Stimulated activated CD8-positive, alpha-beta memory T cell treated with anti-CD3 and anti-CD28 coated beads, Interleukin-4, amount 100 ng/mL, for 48 hours (primary cell): Measurements from ENCODE around the gene LIN54.
"Not testable (repeated sequence)": the region's sequence is repeated elsewhere in the genome, so short reads cannot be mapped to it uniquely, and the experiment has no call there.

ENCODE experiments used
- DNase-seq: peaks from one replicate; pipeline ENCODE4 v3.0.0-alpha.2; 2020

LIN54 gene

GRCh38 chr4:83012200-83012686, 1.6 kb upstream of the LIN54 start:
- peak; percentile 60 for DNase-seq

DNA sequence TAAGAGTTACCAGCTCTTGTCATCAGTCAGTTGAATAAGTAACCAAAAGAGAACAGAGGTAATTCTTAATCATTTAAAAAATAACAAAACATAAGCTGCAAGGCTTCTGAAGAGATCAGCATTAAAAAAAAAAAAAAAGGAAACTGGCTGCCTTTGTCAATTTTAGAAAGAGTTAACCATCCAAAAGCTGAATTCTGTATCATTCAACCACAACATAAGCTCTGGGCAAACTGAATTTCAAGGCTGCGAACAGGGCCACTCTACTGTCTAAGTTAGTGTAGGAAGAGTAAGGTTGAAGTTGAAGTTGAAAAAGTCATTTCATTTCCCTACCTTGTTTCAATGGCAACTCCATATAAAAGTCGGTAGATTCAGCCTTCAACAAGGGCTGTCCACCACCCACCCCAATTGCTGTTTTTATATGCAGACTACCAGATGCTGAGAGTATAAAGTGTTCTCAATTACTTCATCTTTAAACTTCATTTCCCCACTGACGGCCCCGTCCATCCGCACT, 1.1 kb upstream of the LIN54 start:
- DNase-seq, result no peak

DNA sequence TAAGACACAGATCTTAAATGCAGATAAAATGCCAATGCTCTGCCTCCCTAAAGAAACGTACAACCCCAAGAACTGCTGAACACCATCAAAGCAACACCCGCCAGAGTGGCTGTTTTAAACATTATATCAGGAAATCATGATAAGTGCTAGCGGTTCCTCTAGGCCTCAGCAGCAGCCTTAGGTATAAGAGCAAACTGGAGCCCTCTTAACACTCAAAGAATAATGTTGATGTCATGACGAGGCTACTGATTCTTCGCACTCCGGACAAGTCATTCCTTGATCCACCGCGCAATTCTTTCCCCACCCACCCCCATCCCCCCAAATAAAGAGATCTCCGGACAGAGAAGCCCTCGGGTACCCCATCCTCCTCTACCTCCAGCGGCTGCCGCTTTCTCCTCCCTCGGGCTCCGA, 507 bp downstream of the LIN54 start:
- DNase-seq, result no peak

DNA sequence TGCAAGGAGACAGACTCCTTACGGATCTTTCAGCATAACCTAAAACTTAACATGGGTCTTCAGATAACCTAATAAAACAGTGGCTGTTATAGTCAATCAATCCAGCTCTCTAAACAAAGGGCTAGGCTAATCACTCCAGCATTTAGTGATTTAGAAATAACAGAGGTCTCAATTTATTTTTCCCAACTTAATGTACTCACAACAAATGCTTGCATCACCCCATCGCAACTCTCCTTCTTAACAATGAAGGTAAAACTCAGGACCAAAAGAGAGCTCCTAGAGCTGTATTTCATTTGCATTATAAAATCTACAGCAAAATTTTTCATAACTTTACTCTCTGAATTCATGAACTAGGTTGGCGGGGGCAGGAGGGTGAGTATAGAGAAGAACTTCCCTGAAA, 1.1 kb downstream of the LIN54 start:
- no peak for DNase-seq

DNA sequence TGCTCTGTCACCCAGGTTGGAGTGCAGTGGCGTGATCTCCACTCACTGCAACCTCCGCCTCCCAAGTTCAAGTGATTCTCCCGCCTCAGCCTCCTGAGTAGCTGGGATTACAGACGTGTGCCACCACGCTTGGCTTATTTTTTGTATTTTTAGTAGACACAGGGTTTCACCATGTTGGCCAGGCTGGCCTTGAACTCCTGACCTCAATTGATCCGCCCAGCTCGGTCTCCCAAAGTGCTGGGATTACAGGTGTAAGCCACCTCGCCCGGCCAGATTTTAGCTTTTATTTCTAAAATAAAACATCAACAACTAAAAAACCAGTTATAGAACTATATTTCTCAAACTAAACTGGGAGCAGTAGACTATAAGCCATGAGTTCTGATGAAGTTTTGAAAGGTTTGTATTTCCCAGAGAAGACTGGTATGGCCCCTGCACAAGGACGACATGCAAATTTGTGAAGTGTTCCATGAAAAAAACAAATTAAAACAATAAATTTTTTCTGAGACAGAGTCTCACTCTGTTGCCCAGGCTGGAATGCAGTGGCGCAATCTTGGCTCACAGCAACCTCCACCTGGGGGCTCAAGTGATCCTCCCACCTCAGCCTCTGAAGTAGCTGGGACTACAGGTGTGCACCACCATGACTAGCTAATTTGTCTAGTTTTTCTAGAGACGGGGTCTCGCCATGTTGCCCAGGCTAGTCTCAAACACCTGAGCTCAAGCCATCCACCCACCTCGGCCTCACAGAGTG, 7.4 kb downstream of the LIN54 start:
- DNase-seq, result not testable (repeated sequence)

- no peak for DNase-seq
Observed at GRCh38 chr4:83002329-83002728, 8.3 kb downstream of the LIN54 start.

GRCh38 chr4:82998898-82999297, 11.7 kb downstream of the LIN54 start:
- no peak for DNase-seq

DNA sequence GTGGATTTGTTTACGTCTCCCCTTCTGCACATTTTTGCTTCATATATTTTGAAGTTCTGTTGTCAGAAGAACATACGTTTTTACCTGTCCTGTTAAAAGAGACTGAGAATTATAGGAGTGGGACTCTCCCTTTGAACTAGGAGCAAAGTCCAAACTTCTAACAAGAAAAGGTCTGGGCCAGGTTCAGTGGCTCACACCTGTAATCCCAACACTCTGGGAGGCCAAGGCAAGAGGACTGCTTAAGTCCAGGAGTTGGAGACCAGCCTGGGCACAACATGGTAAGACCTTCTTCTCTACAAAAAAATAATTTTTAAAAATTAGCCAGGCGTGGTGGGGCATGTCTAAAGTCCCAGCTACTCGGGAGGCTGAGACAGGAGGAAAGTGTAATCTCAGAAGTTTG, 15.8 kb downstream of the LIN54 start:
- DNase-seq, result no peak

- DNase-seq, result no peak
Observed at GRCh38 chr4:82989575-82990429, 20.8 kb downstream of the LIN54 start.

- no peak for DNase-seq
Observed at GRCh38 chr4:82988323-82988832, 22.2 kb downstream of the LIN54 start.

DNA sequence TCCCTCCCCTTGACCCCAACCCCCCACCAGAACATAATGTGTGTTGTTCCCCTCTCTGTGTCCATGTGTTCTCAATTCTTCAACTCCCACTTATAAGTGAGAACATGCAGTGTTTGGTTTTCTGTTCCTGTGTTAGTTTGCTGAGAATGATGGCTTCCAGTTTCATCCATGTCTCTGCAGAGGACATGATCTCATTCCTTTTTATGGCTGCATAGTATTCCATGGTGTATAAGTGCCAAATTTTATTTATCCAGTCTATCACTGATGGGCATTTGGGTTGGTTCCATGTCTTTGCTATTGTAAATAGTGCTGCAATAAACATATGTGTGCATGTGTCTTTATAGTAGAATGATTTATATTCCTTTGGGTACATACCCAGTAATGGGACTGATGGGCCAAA, 23.1 kb downstream of the LIN54 start:
- not testable (repeated sequence) for DNase-seq

DNA sequence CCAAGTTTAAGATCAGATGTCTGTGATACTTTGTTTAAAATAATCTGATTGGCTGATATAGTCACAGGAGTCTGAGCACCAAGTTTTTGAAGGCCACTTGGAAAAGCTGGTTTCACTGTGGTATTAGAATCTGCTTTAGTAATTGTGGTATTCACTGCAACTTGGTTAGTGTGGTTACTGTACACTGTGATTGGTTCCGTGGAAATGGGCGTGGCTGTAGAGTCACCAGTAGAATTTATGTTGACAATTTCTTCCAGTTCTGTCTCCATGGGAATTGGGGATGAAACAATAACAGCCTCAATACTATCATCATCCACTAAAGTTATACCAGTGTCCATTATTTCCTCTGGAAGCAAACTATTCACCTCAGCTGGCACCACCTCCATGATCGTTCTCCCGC, 26.2 kb downstream of the LIN54 start:
- DNase-seq, result no peak

GRCh38 chr4:82983444-82983843, 27.2 kb downstream of the LIN54 start:
- DNase-seq, result no peak

GRCh38 chr4:82981138-82981537, 29.5 kb downstream of the LIN54 start:
- no peak for DNase-seq

DNA sequence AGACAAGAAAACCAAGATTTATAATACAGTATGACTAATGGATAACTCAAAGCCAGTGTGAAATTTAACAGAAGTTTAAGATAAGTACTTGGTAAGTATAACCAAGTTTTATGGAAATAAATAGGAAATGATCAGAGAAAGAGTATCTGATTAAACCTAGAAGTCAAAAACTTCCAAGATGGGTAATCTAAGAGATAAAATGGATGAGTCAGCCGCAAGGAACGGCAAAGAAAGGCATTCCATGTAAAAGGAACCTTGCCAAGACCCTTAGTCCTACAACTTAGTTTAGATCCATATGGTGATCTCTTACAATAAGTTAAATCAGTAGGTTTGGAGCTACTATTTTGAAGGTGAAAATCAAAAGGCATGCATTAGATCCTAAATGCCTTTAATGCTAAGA, 34.8 kb downstream of the LIN54 start:
- no peak for DNase-seq

DNA sequence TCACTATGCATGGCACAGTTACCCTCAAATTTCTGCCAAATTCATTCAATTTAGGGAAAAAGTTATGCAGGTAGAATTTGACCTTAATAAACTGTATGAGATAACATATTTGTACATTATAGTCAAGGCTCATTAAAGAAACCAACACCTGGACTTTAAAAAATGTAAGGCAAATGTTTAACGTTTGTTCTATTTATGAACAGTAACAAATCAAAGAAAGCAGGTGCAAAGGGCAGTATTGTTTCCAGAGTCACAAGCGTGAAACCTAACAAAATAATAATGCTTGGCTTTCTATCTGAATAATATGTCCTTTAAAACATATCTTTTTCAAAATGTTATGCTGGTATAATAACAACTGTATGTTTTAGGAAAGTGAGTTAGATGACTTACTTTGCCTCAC, 41.2 kb downstream of the LIN54 start:
- DNase-seq, result no peak

- DNase-seq, result no peak
Observed at GRCh38 chr4:82968972-82969371, 41.7 kb downstream of the LIN54 start.

DNA sequence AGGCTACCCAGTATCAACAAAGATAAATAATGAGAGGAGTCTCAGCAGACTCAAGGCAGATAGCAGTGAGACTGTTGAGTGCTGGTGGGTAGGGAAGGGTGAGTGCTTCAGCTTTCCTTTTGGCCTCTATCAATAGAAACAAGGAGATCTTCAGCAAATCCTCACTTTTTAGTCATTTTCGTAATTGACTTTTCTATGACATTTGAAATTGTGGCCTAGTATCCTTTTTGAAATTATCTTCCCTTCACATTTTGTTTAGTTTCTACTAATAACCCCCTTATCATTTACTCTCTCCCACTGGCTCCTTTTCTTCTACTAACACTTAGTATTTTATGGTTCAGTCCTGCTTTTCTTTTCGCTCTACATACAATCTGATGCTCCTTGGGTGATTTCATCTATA, 44.9 kb downstream of the LIN54 start:
- no peak for DNase-seq

DNA sequence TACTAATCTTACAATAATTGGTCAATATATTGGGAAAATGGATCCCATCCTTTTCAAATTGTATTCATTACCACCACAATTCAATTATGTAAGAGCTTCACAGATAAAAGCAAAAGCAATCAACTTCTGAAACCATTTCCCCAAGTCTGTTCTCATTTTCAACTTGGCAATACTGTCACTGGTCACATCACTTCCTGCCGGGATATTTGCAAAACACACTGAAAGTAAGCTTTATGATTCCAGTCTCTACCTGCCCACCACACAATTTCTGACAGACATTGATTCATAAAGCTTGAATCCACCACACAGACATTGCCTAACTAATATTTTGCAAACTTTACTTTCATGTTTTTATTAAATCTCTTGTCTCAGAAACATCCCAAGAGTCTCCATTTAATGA, 53.6 kb downstream of the LIN54 start:
- DNase-seq, result no peak

DNA sequence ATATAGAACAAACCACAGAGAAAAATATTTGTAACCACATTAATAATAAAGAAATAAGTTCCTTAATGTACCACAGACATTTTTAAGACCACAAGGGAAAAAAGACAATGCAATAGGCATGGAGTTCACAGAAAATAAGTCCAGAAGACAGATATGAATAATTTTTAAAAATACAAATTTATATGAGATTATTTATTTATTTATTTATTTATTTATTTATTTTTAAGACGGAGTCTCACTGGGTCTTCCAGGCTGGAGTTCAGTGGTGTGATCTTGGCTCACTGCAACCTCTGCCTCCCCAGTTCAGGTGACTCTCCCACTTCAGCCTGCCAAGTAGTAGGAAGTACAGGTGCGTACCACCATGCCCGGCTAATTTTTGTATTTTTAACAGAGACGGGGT, 56.4 kb downstream of the LIN54 start:
- DNase-seq, result no peak

- DNase-seq, result no peak
Observed at GRCh38 chr4:82951196-82951595, 59.4 kb downstream of the LIN54 start.

- DNase-seq, result no peak
Observed at GRCh38 chr4:82948647-82949204, 61.9 kb downstream of the LIN54 start.

- no peak for DNase-seq
Observed at GRCh38 chr4:82947498-82947897, 63.1 kb downstream of the LIN54 start.
